Cardiac muscle cell (in vitro differentiated cells and primary cell): ENCODE measurements around the gene RNF44. TPM values are rescaled to one million over a fixed set of nuclear protein-coding genes. Genes with fewer than 3 reads are reported as not detected.

Experiments
- DNase-seq, 2 donors: peaks; one replicate each; pipeline versions ENCODE4 v3.0.0 to v3.0.0-alpha.2; 2010 to 2017; ENCODE audit warnings: low read depth in 1 of 2, low spot score in 1 of 2
- H3K27ac ChIP-seq: fragments of 200-600 bp; sonication (generic); 2 replicates; pipeline ENCODE4 v1.5.1; 2016
- H3K27me3 ChIP-seq: fragments of 200-600 bp; sonication (generic); 2 replicates; pipeline ENCODE4 v1.6.0; 2016; ENCODE audit warnings: control low read depth
- H3K36me3 ChIP-seq: fragments of 200-600 bp; sonication (generic); 2 replicates; pipeline ENCODE4 v1.5.1; 2016; ENCODE audit warnings: control low read depth
- H3K4me1 ChIP-seq: fragments of 200-600 bp; sonication (generic); 2 replicates; pipeline ENCODE4 v1.8.1; 2017; ENCODE audit warnings: low read depth, mild to moderate bottlenecking, mixed run types
- H3K4me3 ChIP-seq: fragments of 200-600 bp; sonication (generic); 2 replicates; pipeline ENCODE4 v1.5.1; 2016; ENCODE audit warnings: mild to moderate bottlenecking
- H3K9me3 ChIP-seq: fragments of 200-600 bp; sonication (generic); 2 replicates; pipeline ENCODE4 v1.5.1; 2017; ENCODE audit warnings: low read depth, mild to moderate bottlenecking, control low read depth
- CTCF ChIP-seq: IDR thresholded peaks from 2 replicates; pipeline ENCODE4 v1.5.1; 2012; ENCODE audit warnings: low read depth, mild to moderate bottlenecking, low read length
- polyA plus RNA-seq: library from polyadenylated mRNA; unstranded; fragments of >200 nt; fragmentation: Nextera tagmentation; extraction: Ambion mirVana; gene quantifications from 2 replicates; pipeline ENCODE4 v1.2.1, GENCODE V29; 2016
- total RNA-seq: library from RNA; depleted of rRNA; stranded (reverse); fragments of >200 nt; gene quantifications from 2 replicates; pipeline ENCODE4 v1.2.3, GENCODE V29; 2016

RNF44 gene
- total and polyA plus RNA-seq, 2 experiments from 2014 or later = 16.1 to 77.6 TPM

GRCh38 chr5:176536132-176536901 is 885 bp downstream of the RNF44 start:
- peak; percentile 89 to 90 for DNase-seq
- no peaks in the 10 kb centered on the region for H3K27me3 ChIP-seq
- H3K4me3 ChIP-seq = peak overlapping the region; percentile 86
- H3K27ac ChIP-seq = peak overlapping the region; percentile 98
- H3K9me3 ChIP-seq = no peaks in the 10 kb centered on the region
- no peak for TF ChIP-seq CTCF
- peaks cover 31% of the 10 kb centered on the region for H3K4me1 ChIP-seq
- H3K36me3 ChIP-seq = peaks cover 9% of the 10 kb centered on the region

GRCh38 chr5:176535664-176536131 is 1.5 kb downstream of the RNF44 start:
- H3K27ac ChIP-seq = peak overlapping the region; percentile 98
- no peaks in the 10 kb centered on the region for H3K27me3 ChIP-seq
- no peaks in the 10 kb centered on the region for H3K9me3 ChIP-seq
- peaks cover 12% of the 10 kb centered on the region for H3K36me3 ChIP-seq
- H3K4me3 ChIP-seq = peak overlapping the region; percentile 86
- peaks cover 28% of the 10 kb centered on the region for H3K4me1 ChIP-seq
- TF ChIP-seq CTCF = no peak
- peak in 1 of 2 donors; percentile 52 for DNase-seq

- H3K9me3 ChIP-seq = no peaks in the 10 kb centered on the region
- TF ChIP-seq CTCF = no peak
- H3K27me3 ChIP-seq = no peaks in the 10 kb centered on the region
- DNase-seq = no peak
- peaks cover 16% of the 10 kb centered on the region for H3K36me3 ChIP-seq
- peak overlapping the region; percentile 98 for H3K27ac ChIP-seq
- H3K4me1 ChIP-seq = peaks cover 28% of the 10 kb centered on the region
- H3K4me3 ChIP-seq = peak overlapping the region; percentile 86
Measured at GRCh38 chr5:176535101-176535663, 2.0 kb downstream of the RNF44 start.

- no peaks in the 10 kb centered on the region for H3K9me3 ChIP-seq
- H3K27ac ChIP-seq = peak overlapping the region; percentile 98
- H3K4me3 ChIP-seq = no peak overlapping the region
- H3K36me3 ChIP-seq = peaks cover 18% of the 10 kb centered on the region
- no peak for DNase-seq
- no peak for TF ChIP-seq CTCF
- H3K27me3 ChIP-seq = no peaks in the 10 kb centered on the region
- peaks cover 28% of the 10 kb centered on the region for H3K4me1 ChIP-seq
Measured at GRCh38 chr5:176534640-176535039, 2.6 kb downstream of the RNF44 start.

GRCh38 chr5:176533894-176534611 is 3.1 kb downstream of the RNF44 start:
- TF ChIP-seq CTCF = no peak
- peaks cover 28% of the 10 kb centered on the region for H3K4me1 ChIP-seq
- H3K27me3 ChIP-seq = no peaks in the 10 kb centered on the region
- no peaks in the 10 kb centered on the region for H3K9me3 ChIP-seq
- peak in 1 of 2 donors; percentile 31 for DNase-seq
- peak overlapping the region; percentile 98 for H3K27ac ChIP-seq
- no peak overlapping the region for H3K4me3 ChIP-seq
- peaks cover 24% of the 10 kb centered on the region for H3K36me3 ChIP-seq
